HG03025 (cell line): Measurements from ENCODE around the gene CALHM2.

ENCODE experiments used
- ATAC-seq: cut with Tn5 transposase; IDR thresholded peaks from one replicate; pipeline ENCODE4 v1.9.1; 2021; ENCODE audit warnings: mild to moderate bottlenecking, moderate library complexity; ENCODE audit not compliant: unreplicated experiment, low FRiP score

The CALHM2 gene

DNA sequence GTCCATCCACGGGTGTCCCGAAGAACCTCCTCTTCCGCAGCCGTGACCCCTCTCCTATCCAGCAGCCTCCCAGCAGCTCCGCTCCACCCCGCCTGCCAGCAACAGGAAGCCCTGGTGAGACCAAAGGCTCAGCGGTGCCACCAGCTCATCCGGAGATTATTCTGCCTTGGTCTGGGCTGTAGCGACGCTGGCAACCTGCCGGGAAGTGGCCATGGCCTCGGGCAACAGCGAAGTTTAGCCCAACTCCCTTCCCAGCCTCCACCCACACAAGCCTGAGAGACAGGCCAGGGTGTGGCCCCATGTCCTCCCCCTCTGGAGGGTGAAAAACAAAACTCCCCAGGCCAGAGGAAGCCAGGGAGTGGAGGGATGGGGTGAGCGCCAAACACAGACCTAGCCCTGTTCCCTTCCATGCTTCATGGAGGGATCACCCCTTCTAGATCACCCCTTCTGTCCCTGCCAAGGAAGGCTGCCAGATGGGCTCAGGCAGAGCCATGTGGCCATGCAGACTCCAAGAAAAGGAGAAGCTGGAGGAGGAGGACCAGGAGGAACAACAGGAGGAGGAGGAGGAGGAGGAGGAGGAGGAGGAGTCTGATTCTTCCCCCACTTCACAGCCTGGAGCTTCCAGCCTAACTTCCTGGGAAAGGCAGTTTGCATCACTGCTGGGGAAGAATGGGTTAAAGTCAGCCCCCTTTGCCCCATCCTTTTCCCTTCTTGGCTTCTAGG, 918 bp downstream of the CALHM2 start:
- no peak for ATAC-seq

DNA sequence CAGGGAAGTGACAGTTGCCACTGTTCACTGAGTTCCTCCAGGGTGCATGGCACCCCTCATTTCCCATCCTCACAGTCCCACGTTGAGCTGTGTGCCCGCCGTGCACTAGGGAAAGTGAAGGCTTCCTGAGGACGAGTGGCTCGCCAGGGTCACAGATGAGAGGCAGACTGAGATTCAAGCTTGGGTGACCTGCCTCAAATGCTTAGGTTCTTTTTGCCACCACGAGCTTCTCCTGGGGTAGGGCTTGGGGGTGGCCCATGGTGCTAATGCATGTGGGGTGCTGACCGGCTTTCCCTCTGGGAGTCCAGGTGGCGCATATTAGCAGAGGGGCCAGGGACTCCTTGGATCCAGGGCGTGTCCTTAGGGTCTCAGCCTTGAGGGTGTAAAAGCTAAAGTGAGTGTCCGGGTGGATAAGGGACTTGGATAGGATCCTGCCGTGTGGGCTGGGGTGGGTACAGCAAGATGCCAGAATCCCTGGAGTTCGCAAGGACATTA, 1.9 kb downstream of the CALHM2 start:
- no peak for ATAC-seq

DNA sequence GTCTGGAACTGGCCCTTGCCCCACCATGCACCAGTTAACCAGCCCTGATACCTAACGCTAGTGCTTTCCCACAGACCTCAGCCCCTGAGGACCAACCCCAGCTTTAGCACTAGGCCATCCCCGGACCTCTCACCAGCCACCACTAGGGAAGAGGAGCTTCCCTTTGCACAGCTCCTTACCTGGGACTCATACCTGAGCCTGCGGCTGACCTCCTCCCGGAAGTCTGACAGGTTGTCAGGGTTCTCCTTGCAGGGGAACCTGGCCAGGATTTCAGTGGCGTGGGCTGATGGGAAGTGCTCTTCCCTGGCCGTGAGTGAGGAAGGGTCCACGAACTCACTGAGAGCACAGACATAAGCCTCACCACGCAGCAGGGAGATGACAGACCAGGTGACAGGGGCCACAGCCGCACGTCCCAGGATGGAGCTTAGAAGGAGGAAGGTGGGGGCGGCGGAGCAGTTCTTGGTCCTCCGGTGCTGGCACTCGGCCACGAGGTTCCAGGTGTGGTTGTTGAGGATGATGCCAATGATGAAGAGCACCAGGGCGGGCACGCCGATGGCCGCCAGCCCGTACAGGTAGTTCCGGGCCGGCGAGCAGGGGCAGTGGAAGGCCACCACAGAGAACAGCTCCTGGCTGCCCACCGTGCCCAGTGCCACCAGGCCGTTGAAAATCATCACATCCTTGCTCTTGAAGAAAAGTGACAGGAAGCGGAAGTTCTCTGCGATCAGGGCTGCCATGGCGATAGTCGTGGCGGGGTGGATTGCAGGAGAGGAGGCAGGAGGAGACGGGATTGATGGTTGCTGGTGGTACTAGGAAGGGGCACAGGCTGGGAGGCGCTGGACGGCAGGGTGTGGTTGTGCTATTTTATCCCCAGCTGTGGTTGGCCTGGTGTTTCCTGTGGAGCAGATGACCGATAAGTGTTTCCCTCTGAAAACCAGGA, 2.7 kb downstream of the CALHM2 start:
- no peak for ATAC-seq

DNA sequence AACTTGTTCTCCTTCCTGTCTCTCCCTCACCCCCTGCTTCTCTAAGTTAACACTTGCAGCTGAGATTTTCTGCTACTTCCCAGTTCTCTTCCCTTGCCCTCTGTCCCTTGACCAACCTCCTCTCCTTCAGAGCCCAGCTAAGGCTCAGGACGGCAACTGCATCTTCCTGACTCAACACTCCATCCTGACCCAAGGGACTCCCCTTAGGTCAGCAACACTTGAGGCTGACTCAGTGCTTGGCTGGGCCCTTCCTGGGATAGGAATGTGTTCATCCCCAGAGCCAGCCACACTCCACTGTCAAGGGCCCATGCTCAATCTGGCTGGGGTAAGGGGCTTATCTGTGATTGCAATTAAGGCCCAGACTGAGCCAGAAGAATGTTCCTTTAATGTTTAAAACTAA, 3.4 kb downstream of the CALHM2 start:
- ATAC-seq: no peak

DNA sequence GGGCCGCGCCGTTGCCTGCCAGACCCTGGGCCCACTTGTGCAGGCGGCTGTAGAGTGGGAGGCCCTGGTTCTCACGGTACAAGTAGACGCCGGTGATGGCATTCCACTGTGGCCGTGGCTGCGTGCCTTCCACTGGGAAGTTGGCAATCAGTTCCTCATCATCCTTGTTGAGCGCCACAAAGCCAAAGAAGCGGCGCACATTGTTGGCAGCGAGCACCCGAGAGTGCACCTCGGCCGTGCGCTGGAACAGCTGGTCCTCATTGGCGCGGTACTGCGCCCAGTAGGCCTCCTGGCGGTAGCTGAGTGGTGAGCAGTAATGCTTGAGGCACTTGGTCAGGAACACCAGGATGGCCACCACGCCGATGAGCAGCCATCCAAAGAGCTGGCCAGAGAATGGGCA, 5.0 kb downstream of the CALHM2 start:
- no peak for ATAC-seq

DNA sequence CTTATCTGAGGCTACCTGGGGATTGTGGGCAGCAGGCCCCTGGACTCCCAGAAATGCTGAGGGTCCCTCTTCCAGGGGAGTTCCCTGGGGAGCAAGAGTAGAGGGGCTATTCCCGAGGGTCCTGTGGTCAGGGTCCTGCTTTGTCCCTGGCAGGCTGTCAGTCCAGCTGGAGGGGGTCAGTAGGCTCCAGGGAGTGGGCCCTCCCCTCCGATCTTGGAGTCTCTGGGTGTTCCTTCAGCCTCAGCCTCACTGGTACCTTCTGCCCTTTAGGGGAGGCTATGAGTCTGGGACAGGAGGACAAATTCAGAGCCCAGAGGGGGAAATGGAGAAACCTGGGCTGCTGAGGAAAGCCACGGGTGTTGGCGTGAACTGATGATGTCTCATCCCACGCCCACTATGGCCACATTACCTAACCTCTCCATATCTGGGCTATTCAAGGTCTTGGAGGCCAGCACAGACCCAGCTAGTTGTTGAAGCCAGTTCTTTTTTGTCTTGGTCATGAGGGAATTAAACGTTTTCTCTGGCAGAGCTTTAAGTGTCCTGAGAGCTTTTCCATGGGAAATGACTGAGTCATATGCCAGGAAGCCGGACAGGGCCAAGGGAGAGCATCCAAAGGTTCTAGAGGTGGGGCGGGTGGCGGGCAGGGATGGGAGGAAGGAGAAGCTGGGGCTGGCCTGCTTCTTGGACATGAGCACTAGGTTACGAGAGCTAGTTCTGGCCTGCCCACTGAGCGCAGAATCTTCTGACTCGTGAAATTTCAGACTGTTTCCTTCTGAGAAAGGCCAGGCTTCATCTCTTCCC, 6.2 kb downstream of the CALHM2 start:
- ATAC-seq: no peak

DNA sequence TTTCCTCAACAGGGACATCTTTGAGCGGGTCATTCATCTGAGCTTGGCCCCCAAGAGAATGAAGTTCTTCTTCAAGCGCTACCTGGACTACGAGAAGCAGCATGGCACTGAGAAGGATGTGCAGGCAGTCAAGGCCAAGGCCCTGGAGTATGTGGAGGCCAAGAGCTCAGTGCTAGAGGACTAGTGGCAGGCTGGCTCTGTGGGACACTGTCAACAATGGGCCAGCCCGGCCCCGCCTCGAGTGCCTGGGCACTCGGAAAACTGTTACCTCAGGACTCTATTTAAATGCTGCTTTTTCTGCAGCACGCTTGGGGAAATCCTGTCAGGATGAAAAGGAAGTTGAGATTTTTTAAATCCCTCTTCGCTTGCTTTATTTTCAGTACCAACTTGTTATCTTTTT, 6.8 kb downstream of the CALHM2 start:
- no peak for ATAC-seq

DNA sequence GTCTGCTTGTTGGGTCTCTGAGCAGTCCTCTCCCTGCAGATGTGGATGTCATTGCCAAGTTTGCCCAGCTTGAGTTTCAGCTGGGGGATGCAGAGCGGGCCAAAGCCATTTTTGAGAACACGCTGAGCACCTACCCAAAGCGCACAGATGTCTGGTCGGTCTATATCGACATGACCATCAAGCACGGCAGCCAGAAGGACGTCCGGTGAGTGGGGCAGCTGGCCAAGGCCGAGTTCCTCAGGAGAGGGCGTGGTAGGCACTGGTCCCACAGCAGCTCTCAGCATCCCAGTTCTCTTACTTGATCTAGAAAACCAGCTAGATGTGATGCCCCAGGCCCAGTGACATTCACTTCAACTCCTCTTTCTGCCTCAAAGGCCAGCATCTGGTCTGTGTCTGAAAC, 7.7 kb downstream of the CALHM2 start:
- ATAC-seq: no peak

DNA sequence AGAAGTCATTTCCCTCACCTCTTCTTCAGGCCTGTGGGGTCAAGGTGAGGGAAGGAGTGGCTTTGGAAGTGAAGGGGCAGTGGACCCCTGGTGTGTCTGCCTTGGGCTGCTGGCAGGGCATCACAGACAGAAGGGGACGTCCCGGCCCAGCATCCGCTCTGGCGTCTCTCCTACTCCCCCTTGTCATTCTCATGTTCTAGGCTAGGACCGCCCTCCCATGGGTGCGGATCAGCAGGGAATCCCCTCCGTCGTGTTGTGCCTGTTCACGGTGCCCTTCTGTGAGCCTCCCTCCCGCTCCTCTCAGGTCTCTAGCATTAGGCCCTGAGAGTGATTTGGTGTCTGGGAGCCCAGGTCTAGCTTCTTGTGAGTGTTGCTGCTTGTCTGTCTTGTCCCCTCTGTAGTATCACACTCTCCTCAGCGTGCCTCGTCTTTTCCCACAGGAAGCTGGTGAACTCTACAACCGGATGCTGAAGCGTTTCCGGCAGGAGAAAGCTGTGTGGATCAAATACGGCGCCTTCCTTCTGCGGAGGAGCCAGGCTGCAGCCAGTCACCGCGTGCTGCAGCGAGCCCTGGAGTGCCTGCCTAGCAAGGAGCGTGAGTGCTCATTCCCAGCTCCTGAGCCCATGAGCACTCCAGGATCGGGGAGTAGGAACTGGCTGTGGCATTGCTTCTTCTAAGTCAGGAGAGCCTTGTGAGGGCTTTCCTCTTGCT, 8.5 kb downstream of the CALHM2 start:
- ATAC-seq: no peak

DNA sequence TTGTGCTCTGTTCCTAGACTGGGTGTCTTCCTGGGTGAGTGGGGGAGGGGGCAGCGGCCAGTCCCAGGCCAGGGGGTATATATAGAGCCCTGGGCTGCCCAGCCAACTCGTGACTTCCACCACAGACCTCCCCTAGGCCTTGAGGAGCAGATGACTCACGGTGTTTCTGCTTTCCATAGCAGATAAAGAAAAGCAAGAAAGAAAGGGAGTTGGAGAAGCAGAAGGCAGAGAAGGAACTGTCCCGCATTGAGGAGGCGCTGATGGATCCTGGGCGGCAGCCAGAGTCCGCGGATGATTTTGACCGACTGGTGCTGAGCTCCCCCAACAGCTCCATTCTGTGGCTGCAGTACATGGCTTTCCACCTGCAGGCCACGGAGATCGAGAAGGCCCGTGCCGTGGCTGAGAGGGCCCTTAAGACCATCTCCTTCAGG, 10.1 kb downstream of the CALHM2 start:
- ATAC-seq: no peak

DNA sequence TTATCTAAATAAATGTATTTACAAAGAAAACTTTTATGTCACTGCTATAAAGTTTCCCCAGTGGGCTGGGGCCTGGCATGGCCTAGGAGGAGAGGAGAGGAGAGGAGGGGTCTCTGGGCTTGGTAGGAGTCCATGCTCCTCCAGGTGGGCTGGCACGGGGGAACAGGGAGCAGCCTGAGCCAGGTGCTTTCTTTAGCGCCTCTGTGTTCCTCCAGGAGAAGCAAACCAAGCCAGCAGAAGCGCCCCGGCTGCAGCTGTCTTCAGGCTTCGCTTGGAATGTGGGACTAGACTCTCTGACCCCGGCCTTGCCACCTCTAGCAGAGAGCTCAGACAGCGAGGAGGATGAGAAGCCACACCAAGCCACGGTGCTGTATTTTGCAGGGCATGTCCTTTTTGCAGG, 10.6 kb downstream of the CALHM2 start:
- ATAC-seq: no peak

DNA sequence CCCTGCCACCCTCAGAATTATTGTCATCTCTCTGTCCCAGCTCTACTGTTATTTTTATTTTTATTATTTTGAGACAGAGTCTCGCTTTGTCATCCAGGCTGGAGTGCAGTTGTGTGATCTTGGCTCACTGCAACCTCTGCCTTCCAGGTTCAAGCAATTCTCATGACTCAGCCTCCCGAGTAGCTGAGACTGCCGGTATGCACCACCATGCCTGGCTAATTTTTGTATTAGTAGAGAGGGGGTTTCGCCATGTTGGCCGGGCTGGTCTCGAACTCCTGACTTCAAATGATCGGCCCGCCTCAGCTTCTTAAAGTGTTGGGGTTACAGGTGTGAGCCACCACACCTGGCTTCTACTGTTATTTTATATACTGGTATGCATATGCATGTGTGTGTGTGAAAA, 11.0 kb downstream of the CALHM2 start:
- no peak for ATAC-seq

DNA sequence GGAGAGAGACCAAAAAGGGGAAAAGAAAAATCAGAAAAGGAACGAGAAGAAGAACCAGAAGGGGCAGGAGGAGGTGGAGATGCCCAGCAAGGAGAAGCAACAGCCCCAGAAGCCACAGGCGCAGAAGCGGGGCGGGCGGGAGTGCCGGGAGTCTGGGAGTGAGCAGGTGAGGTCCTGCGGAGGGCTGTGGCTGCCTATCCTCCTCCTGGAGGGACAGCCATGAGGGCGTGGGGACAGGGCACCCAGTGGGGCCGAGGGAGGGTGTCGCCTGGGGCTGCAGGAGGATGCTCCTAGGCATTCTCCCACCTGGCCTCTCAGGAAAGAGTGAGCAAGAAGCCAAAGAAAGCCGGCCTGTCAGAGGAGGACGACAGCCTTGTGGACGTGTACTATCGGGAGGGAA, 11.8 kb downstream of the CALHM2 start:
- no peak for ATAC-seq

DNA sequence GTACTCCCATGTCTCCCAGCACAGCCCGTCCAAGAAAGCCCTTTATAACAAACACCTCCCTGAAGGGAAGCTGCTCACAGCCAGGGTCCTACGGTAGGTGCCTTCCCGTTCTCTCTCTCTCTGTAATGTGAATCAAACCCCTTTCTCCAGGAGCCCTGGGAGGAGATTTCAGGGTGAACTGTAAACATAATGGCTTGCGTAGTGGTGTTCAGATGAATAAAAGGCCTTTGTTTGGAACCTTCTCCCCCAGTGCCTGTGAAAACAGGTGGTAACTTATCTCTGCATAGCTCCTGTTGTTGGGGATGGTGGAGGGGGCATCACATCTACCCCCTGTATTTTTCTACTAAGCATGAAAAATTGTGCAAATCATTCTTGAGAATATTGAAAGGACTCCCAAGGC, 12.4 kb downstream of the CALHM2 start:
- ATAC-seq: no peak

DNA sequence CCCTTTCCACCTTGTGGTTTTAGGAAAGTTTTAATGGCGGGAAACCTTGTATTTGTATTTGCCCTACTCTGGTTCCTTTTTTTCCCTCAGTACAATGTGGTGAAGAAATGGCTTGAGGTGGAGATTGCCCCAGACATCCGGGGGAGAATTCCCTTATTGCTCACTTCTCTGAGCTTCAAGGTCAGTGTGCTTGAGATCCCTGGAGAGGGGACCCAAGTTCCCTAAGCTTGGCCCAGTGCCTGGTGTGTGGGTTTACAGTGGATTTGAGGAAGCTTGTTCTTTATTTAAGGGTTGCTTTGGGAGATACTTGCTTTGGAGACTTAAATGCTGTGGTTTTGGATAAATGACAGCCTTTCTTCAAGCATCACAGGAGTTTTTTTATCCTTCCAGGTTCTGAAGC, 18.3 kb downstream of the CALHM2 start:
- no peak for ATAC-seq

DNA sequence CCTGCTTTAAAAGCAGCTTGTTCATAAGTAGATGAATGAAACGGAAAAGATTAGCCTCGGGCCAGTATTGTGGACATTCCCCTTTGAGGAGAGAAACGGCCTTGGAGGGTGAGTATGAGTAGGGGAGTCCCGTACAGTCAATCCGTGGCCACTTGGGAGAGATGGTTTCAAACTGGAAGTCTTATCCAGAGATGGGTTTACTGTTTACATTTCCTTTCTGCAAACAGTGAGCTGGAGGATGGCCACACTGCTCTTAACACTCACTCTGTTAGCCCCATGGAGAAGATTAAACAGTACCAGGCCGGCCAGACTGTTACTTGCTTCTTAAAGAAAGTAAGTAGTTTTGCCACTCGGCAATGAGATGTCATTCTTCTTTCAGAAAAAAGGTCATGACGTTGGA, 20.3 kb downstream of the CALHM2 start:
- no peak for ATAC-seq

DNA sequence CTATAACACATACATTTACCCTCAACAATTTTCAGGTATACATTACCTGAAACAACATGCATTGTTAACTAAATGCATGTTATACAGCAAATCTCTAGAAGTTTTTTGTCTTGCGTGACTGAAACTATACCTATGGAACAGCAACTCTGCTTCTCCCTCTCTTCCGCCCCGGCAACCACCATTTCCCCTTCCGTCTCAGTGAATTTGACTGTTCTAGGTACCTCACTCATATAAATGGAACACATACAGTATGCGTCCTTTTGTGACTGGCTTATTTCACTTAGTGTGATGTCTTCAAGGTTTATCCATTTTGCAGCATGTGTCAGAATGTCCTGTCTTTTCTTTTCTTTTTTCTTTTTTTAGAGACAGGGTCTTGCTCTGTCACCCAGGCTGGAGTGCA, 22.5 kb downstream of the CALHM2 start:
- ATAC-seq: no peak

DNA sequence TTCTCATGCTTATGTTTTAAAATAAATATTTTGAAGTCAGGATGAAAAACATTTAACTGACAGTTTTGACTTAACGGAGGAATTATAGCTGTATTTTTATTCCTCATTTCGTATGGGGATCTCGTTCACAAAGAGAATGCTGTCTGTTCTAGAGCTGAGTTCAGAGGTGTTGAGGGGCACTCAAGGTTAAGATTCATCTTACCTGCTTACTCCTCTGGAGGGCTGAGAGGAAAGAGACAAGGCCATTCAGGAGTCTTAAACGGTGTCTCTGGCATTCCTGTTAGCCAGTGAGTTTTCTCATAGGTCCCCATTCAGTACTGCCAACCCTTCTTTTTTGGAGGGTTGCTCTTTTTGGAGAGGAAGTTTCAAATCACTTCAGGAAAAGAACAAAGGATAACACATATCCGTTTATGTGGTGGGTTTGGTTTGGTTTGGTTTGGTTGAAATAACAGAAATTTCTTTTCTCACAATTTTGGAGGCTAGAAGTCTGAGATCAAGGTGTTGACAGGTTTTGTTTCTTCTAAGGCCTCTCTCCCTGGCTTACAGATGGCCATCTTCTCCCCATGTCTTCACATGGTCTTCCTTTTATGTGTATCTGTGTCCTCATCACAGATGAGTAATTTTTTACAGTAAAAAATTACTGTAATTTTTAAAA, 23.1 kb downstream of the CALHM2 start:
- ATAC-seq: no peak

DNA sequence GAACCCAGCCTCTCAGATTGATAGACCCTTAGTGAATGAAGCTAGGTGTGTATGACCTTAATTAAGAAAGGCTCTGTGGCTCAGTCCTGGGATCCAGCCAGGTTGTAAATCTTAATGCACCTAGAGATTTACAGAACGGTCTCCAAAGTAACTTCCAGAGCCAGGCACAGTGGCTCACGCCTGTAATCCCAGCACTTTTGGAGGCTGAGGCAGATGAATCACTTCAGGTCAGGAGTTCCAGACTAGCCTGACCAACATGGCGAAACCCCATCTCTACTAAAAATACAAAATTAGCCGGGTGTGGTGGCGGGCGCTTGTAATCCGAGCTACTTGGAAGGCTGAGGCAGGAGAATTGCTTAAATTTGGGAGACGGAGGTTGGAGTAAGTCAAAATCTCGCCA, 24.3 kb downstream of the CALHM2 start:
- no peak for ATAC-seq

DNA sequence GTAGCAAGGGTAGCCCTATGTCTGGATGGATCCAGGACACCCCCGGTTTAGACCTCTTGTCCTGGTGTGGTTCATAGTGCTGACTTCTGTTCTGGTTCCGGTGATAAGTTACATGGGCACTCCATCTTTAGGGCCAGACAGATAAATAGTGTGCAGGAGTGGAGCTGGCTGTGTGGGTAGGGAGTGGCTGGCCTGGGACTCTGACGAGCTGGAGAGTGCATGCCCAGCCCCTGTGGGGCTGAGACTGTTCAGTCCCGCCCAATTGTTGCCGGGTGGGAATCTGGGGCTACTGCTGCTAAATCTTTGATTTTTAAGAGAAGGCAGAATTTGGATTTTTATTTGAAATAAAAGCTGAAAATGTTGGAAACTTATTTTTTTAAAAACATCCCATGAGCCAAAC, 28.4 kb downstream of the CALHM2 start:
- ATAC-seq: no peak
